Heart right ventricle (tissue), 16 donors: ENCODE measurements around the gene PIP5K1B. TPM values are rescaled to one million over a fixed set of nuclear protein-coding genes. Genes with fewer than 3 reads are reported as not detected.
A peak's percentile ranks its signal among the peaks of the same experiment; 100 is the strongest.

Experiments
- ATAC-seq, 8 donors: fragments of 200-7000 bp; cut with Tn5 transposase; one replicate each; pipeline ENCODE4 v1.9.1; 2020; ENCODE audit warnings: mild to moderate bottlenecking in 8 of 8, moderate library complexity in 8 of 8, moderate number of reproducible peaks in 1 of 8
- DNase-seq, 2 donors: peaks; one replicate each; pipeline ENCODE4 v3.0.0-alpha.2; 2020
- H3K27ac ChIP-seq, 10 donors: fragments of 200-600 bp; sonication (generic) in 2 of 10; one replicate each; pipeline versions ENCODE4 v1.5.0 to v1.8.0; 2020 to 2022; ENCODE audit warnings: mild to moderate bottlenecking in 3 of 10
- H3K27me3 ChIP-seq, 7 donors: fragments of 200-600 bp; one replicate each; pipeline ENCODE4 v1.8.0; 2021 to 2022; ENCODE audit warnings: mild to moderate bottlenecking in 2 of 7
- H3K36me3 ChIP-seq, 9 donors: fragments of 200-600 bp; sonication (generic) in 1 of 9; one replicate each; pipeline versions ENCODE4 v1.5.0 to v1.8.0; 2020 to 2022; ENCODE audit warnings: mild to moderate bottlenecking in 2 of 9
- H3K4me1 ChIP-seq, 9 donors: fragments of 200-600 bp; sonication (generic) in 1 of 9; one replicate each; pipeline versions ENCODE4 v1.5.0 to v1.8.0; 2020 to 2022; ENCODE audit warnings: mild to moderate bottlenecking in 4 of 9
- H3K4me3 ChIP-seq, 10 donors: fragments of 200-600 bp; sonication (generic) in 2 of 10; one replicate each; pipeline versions ENCODE4 v1.5.0 to v1.8.0; 2020 to 2022; ENCODE audit warnings: mild to moderate bottlenecking in 7 of 10, moderate library complexity in 2 of 10
- H3K9me3 ChIP-seq, 11 donors: fragments of 200-600 bp in 10 of 11; sonication (generic) in 2 of 11; one replicate each; pipeline versions ENCODE4 v1.5.0 to v1.8.0; 2013 to 2022; ENCODE audit warnings: mild to moderate bottlenecking in 2 of 11, control low read depth in 1 of 11, moderate library complexity in 1 of 11
- CTCF ChIP-seq, 9 donors: fragments of 200-600 bp; sonication (generic) in 2 of 9; IDR thresholded peaks; one replicate each; pipeline versions ENCODE4 v1.5.0 to v1.8.0; 2021 to 2022; ENCODE audit warnings: antibody characterized with exemption in 9 of 9, mild to moderate bottlenecking in 5 of 9, moderate library complexity in 1 of 9
- WGBS, 2 donors: extraction: QIAGEN DNeasy Blood & Tissue Kit; methylation state at CpG; one replicate each; pipeline ENCODE4 v1.1.7; 2013; ENCODE audit warnings: inconsistent platforms in 1 of 2; 5-methylcytosine and 5-hydroxymethylcytosine counted together
- intact Hi-C, 10 donors: fragments of 100-400 bp; cut with DNase I; formaldehyde crosslinking; loops; one replicate each; pipeline versions ENCODE4 v1.11.1 to v1.14.2; 2022
- polyA plus RNA-seq, 2 donors: library from polyadenylated mRNA; stranded (reverse); fragments of 200-250 nt; gene quantifications; one replicate each; pipeline ENCODE4 v1.2.3, GENCODE V29; 2013
- total RNA-seq, 10 donors: library from RNA; stranded (reverse); fragmentation: NEBNext Ultra II Directional in 3 of 10; extraction: Animal tissue kit (Norgen Biotek cat#: 25700) in 3 of 10; gene quantifications; one replicate each; pipeline versions ENCODE4 v1.2.1 to v1.2.4, GENCODE V29; 2021 to 2023
- donor health status: Arrhythmogenic right ventricular cardiomyopathy.
- donor health status: ischemic (EF 13 %, LVEDD 7.1; RV severe dilation, severe dysfunction).
- donor health status: healthy with polysubstance abuse.
- donor health status: DM: no; HTN: yes; CAD: no.
- donor health status: DM: no; HTN: no; CAD: no.
- donor health status: ischemic (EF 25% LVEDD 6.9; RV normal size, moderate dysfunction).
- donor health status: ischemic (EF 25% LVEDD 5.7; RV mildly dilated, moderate dysfunction).
- donor health status: healthy.
- donor health status: DM: yes; HTN: yes; CAD: no.
- donor health status: Ischemic cardiomyopathy.
- donor health status: ischemic (EF 35%, LVEDD 5.7; RV mildly dilated, moderate dysfunction).
- donor health status: nonischemic (EF 11% LVEDD 7.7; RV severe dilation, severe dysfunction).
- donor health status: DM: yes; HTN: yes; CAD: no.
- donor health status: PGD.
- donor health status: ischemic (EF 29% LVEDD 5.4; RV normal size, mild dysfunction).
- donor health status: nonischemic (EF 23%, LVEDD 6.1; RV moderate dilation, normal function).

PIP5K1B gene
- total and polyA plus RNA-seq, 12 donors, result 5.6 to 90.8 (median 48.1) TPM

- Histone ChIP-seq H3K36me3 (peaks cover 0 to 4% (median 0%) of the 10 kb centered on the region in 9 donors), H3K4me1 (peaks cover 0 to 45% (median 20%) of the 10 kb centered on the region in 9 donors), H3K27me3 (no peaks in the 10 kb centered on the region), H3K27ac (peak overlapping the region in 3 of 10 donors; percentile 29 to 58 (median 47)), H3K9me3 (no peaks in the 10 kb centered on the region), H3K4me3 (no peak overlapping the region)
- ATAC-seq (no peak), DNase-seq (no peak)
- TF ChIP-seq CTCF (IDR thresholded peaks at IDR 0.05), result no peak
- intact Hi-C loops, result loop anchor here in 7 of 10 donors (5.0 to 10.0 kb wide), 8 partner anchors 43 to 413 kb away; partner anchors contain the start of gene PIP5K1B (in 4 of the 7)
- WGBS, 2 donors, result 58 to 66% methylated on average over 3 of the region's 3 CpGs
Observed at GRCh38 chr9:68995776-68996175, 290.7 kb downstream of the PIP5K1B start.

- DNase-seq (no peak), ATAC-seq (no peak)
- Histone ChIP-seq H3K9me3 (no peaks in the 10 kb centered on the region), H3K27me3 (no peaks in the 10 kb centered on the region), H3K36me3 (peaks cover 0 to 2% (median 0%) of the 10 kb centered on the region in 9 donors), H3K27ac (peak overlapping the region in 7 of 10 donors; percentile 12 to 58 (median 43)), H3K4me3 (no peak overlapping the region), H3K4me1 (peaks cover 0 to 45% (median 20%) of the 10 kb centered on the region in 9 donors)
- WGBS, 2 donors, result 73 to 83% methylated on average over 5 of the region's 5 CpGs
- TF ChIP-seq CTCF (IDR thresholded peaks at IDR 0.05), result no peak
- intact Hi-C loops, result loop anchor here in 7 of 10 donors (5.0 to 10.0 kb wide), 8 partner anchors 44 to 414 kb away; partner anchors contain the start of gene PIP5K1B (in 4 of the 7)
Observed at GRCh38 chr9:68996462-68996861, 291.4 kb downstream of the PIP5K1B start.

GRCh38 chr9:68997666-68998065 is 292.6 kb downstream of the PIP5K1B start:
- intact Hi-C loops, result loop anchor here in 7 of 10 donors (2.0 to 10.0 kb wide), 11 partner anchors 45 to 415 kb away; partner anchors contain the start of gene PIP5K1B (in 5 of the 7)
- DNase-seq, result no peak
- 75 to 83% methylated on average over 3 of the region's 3 CpGs for WGBS, 2 donors
- peak overlapping the region in 5 of 10 donors; percentile 50 to 72 (median 66) for H3K27ac ChIP-seq
- H3K36me3 ChIP-seq, result no peaks in the 10 kb centered on the region
- no peaks in the 10 kb centered on the region for H3K9me3 ChIP-seq
- ATAC-seq, result no peak
- no peak overlapping the region for H3K4me3 ChIP-seq
- H3K27me3 ChIP-seq, result no peaks in the 10 kb centered on the region
- peaks cover 0 to 45% (median 20%) of the 10 kb centered on the region in 9 donors for H3K4me1 ChIP-seq
- no peak for TF ChIP-seq CTCF (IDR thresholded peaks at IDR 0.05)

- no peak for TF ChIP-seq CTCF (IDR thresholded peaks at IDR 0.05)
- Histone ChIP-seq H3K9me3 (no peaks in the 10 kb centered on the region), H3K36me3 (no peaks in the 10 kb centered on the region), H3K27ac (peak overlapping the region; percentile 10 to 72 (median 57)), H3K4me1 (peaks cover 0 to 45% (median 22%) of the 10 kb centered on the region in 9 donors), H3K4me3 (no peak overlapping the region), H3K27me3 (no peaks in the 10 kb centered on the region)
- DNase-seq (no peak), ATAC-seq (peak in 7 of 8 donors; percentile 22 to 67 (median 46))
- intact Hi-C loops, result loop anchor here in 7 of 10 donors (2.0 to 10.0 kb wide), 11 partner anchors 46 to 416 kb away; partner anchors contain the start of gene PIP5K1B (in 5 of the 7)
- 41 to 45% methylated on average over 4 of the region's 4 CpGs for WGBS, 2 donors
Observed at GRCh38 chr9:68998385-68998784, 293.3 kb downstream of the PIP5K1B start.
